Measurements from ENCODE around the gene CHKA. TPM values are rescaled to one million over a fixed set of nuclear protein-coding genes. Genes with fewer than 3 reads are reported as not detected.

The CHKA gene
- total and polyA plus RNA-seq, 2 donors from 2014 or later, result 23.2 to 26.3 TPM

DNA sequence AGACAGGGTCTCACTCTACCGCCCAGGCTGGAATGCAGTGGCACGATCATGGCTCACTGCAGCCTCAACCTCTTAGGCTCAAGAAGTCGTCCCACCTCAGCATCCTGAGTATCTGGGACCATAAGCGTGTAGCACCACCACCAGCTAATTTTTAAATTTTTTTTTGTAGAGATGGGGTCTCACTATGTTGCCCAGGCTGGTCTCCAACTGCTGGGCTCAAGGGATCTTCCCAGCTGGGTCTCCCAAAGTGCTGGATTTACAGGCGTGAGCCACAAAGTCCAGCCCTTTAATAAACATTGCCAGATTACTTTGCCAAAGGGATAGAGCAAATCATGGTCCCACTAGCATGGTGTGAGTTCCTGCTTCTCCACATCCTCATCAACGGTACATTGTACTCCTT is 46.3 kb upstream of the CHKA start:
- TF ChIP-seq, protein P1, sequence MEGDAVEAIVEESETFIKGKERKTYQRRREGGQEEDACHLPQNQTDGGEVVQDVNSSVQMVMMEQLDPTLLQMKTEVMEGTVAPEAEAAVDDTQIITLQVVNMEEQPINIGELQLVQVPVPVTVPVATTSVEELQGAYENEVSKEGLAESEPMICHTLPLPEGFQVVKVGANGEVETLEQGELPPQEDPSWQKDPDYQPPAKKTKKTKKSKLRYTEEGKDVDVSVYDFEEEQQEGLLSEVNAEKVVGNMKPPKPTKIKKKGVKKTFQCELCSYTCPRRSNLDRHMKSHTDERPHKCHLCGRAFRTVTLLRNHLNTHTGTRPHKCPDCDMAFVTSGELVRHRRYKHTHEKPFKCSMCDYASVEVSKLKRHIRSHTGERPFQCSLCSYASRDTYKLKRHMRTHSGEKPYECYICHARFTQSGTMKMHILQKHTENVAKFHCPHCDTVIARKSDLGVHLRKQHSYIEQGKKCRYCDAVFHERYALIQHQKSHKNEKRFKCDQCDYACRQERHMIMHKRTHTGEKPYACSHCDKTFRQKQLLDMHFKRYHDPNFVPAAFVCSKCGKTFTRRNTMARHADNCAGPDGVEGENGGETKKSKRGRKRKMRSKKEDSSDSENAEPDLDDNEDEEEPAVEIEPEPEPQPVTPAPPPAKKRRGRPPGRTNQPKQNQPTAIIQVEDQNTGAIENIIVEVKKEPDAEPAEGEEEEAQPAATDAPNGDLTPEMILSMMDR (IDR thresholded peaks at IDR 0.05; ENCODE audit: borderline replicate concordance, extremely low read depth, insufficient read depth), result no peak
- H3K4me1 ChIP-seq (ENCODE audit: control insufficient read depth in 2 of 3, insufficient read depth in 2 of 3, low read depth in 1 of 3, low read length in 3 of 3), result peaks cover 0 to 8% (median 2%) of the 10 kb centered on the region in 3 donors
- H3K9ac ChIP-seq (ENCODE audit: low read length in 3 of 3), result no peak overlapping the region
- intact Hi-C loops (cut with DNase I), result no loop called here
- H3K36me3 ChIP-seq (ENCODE audit: control insufficient read depth in 2 of 3, insufficient read depth in 3 of 3, low read length in 3 of 3), result peaks cover 10 to 31% (median 22%) of the 10 kb centered on the region in 3 donors
- DNase-seq, result no peak
- no peak for FAIRE-seq
- no peaks in the 10 kb centered on the region for H3K9me3 ChIP-seq (ENCODE audit: control insufficient read depth in 2 of 3, insufficient read depth in 1 of 3, low read length in 3 of 3)
- H3K27ac ChIP-seq (ENCODE audit: low read depth in 2 of 2, low read length in 2 of 2), result no peak overlapping the region
- H3K27me3 ChIP-seq (ENCODE audit: control insufficient read depth, insufficient read depth, low read length), result no peaks in the 10 kb centered on the region
- H3K4me3 ChIP-seq (ENCODE audit: low read length in 3 of 3), result no peak overlapping the region

DNA sequence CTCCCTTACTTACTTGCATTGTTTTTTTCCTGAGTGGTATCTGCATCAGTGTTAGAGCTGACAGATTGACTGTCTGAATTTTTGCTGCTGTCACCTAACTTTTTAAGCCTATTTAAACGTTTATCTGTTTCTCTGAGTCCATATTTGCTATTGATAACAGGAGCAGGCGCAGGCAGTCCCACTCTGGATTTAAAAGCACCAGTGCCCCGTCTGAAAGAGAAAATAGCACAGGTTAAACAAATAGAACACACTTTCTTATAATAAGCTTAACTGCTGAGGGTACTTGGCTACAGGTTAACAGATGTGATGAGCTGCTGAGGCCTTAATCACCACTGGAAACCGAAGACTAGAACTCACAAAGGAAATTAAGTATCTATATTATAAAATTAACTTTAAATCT is 45.8 kb upstream of the CHKA start:
- H3K4me3 ChIP-seq (ENCODE audit: low read length in 3 of 3), result no peak overlapping the region
- FAIRE-seq (no peak), DNase-seq (no peak)
- H3K27ac ChIP-seq (ENCODE audit: low read depth in 2 of 2, low read length in 2 of 2), result no peak overlapping the region
- H3K27me3 ChIP-seq (ENCODE audit: control insufficient read depth, insufficient read depth, low read length), result no peaks in the 10 kb centered on the region
- H3K36me3 ChIP-seq (ENCODE audit: control insufficient read depth in 2 of 3, insufficient read depth in 3 of 3, low read length in 3 of 3), result peaks cover 7 to 28% (median 22%) of the 10 kb centered on the region in 3 donors
- no peak overlapping the region for H3K9ac ChIP-seq (ENCODE audit: low read length in 3 of 3)
- TF ChIP-seq, protein P1 (IDR thresholded peaks at IDR 0.05; ENCODE audit: borderline replicate concordance, extremely low read depth, insufficient read depth), result no peak
- H3K9me3 ChIP-seq (ENCODE audit: control insufficient read depth in 2 of 3, insufficient read depth in 1 of 3, low read length in 3 of 3), result no peaks in the 10 kb centered on the region
- peaks cover 0 to 8% (median 2%) of the 10 kb centered on the region in 3 donors for H3K4me1 ChIP-seq (ENCODE audit: control insufficient read depth in 2 of 3, insufficient read depth in 2 of 3, low read depth in 1 of 3, low read length in 3 of 3)
- intact Hi-C loops (cut with DNase I), result no loop called here

- peaks cover 7 to 23% (median 22%) of the 10 kb centered on the region in 3 donors for H3K36me3 ChIP-seq (ENCODE audit: control insufficient read depth in 2 of 3, insufficient read depth in 3 of 3, low read length in 3 of 3)
- no peak for FAIRE-seq
Measured at GRCh38 chr11:68165601-68166000, 44.4 kb upstream of the CHKA start.

More at GRCh38 chr11:68165601-68166000, 44.4 kb upstream of the CHKA start:
- TF ChIP-seq, protein P1 (IDR thresholded peaks at IDR 0.05; ENCODE audit: borderline replicate concordance, extremely low read depth, insufficient read depth), result no peak
- no peaks in the 10 kb centered on the region for H3K9me3 ChIP-seq (ENCODE audit: control insufficient read depth in 2 of 3, insufficient read depth in 1 of 3, low read length in 3 of 3)
- H3K27me3 ChIP-seq (ENCODE audit: control insufficient read depth, insufficient read depth, low read length), result no peaks in the 10 kb centered on the region
- intact Hi-C loops (cut with DNase I), result no loop called here
- peaks cover 0 to 8% (median 2%) of the 10 kb centered on the region in 3 donors for H3K4me1 ChIP-seq (ENCODE audit: control insufficient read depth in 2 of 3, insufficient read depth in 2 of 3, low read depth in 1 of 3, low read length in 3 of 3)
- no peak overlapping the region for H3K9ac ChIP-seq (ENCODE audit: low read length in 3 of 3)
- DNase-seq, result peak in 2 of 5 donors; percentile 13 to 18
- peak overlapping the region; percentile 42 to 45 for H3K27ac ChIP-seq (ENCODE audit: low read depth in 2 of 2, low read length in 2 of 2)
- H3K4me3 ChIP-seq (ENCODE audit: low read length in 3 of 3), result no peak overlapping the region
